Medulla oblongata (tissue), 1 donor: ENCODE measurements around the gene FAM163B.

Experiments used
- DNase-seq: peaks from one replicate; pipeline ENCODE4 v3.0.0-alpha.2; 2015; ENCODE audit errors: extremely low spot score

Gene FAM163B

DNA sequence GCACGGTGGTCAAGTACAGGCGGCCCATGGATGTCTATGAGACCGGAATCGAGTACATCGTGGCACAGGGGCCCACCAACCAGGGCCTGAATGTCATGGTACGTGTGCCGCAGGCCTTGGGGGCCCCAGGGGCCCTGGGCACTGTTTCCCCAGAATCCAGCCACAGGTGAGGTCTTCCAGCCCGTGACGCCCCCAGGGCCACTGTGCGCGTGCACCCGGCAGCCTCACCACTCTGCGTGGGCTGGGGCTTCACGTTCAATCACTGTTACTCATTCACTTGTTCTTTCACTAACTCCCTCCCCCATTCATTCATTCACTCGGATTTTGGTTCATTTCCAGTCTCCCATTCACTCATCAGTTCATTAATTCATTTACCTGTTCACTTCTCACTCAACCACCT lies 62.1 kb downstream of the FAM163B start:
- DNase-seq, result no peak

DNA sequence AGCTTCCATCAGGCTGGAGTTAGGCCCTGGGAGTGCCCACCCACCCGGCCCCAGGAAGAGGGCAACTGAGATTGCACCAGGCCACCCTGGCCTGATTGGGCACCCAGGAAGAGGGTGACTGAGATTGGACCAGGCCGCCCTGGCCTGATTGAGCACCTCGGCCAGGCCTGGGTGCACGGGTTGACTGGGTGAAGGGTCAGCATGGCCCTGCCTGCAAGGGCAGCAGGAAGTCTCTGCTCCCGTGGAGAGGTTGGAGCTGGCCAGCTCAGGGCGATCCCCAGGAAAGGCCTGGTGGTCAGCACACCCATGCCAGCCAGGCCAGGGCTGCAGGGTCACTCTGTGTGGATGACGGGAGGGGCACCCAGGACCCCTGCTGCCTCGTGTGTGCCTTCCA lies 62.9 kb downstream of the FAM163B start:
- DNase-seq, result no peak

DNA sequence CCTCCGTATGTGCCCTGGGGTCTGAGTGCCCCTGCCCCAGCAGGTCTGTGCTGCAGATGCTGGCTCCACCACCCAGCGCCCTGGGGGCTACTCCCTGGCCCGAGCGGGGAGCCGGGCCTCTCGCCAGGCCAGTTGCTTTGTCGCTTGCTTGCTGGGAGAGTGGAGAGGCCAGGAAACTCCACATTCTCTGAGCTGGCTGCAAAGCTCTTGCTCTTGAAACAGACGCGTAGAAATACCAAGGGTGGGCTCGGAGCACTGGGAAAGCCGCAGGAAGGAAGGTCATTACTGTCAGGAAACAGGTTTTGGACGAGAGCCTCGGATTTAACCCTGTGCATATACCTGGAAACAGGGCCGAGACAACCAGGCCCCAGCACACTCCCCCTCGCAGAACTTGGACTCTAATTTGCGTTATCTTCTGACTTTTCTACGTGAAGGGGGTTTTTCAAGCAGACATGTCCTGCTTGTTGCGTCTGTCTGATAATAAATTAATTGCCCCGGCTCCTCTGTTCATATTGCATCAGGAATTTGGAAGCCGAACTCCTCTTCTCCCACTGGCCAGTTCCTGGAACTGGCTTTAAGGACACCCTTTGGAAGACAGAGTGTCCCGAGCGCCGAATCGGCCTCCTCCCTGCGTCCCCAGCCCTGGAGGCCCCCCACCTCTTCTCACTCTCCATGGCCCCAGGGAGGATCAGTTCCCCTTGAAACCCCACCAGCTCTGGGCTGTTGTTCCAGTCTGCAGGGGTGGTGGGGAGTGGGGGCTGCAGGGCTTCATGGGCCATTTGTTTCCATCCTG lies 63.5 kb downstream of the FAM163B start:
- no peak for DNase-seq

DNA sequence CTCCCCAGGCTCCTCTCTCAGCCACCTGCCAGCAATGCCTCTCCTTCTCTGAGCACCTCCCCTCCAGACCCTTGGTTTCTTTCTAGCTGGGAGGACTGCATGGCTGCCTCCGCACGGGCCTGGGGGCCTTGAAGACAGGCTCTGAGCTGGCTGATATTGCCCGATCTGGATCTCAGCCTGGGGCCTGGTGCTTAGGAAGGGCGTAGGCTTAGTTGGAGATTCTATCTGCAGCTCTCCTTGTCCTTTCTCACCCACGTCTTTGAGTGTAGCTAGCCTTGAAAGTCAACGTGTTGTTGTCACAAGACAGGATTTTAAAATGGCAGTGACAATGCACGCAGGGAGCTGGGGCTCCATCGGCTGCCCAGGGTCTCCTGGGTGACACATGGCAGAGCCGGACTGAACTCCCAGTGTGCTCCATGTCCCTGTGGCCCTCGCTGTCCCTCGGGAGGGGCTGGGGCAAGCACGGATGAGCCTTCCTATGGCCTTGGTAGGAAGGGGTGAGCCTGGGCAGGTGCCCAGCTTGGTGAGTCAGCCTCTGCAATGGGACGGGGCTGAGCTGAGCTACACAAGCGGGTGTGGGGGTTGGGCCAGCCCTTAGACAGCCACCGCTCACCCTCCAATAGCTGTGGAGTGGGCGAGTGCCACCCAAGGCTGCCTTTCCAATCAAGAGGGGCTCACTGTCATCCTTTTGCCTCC lies 65.3 kb downstream of the FAM163B start:
- no peak for DNase-seq

DNA sequence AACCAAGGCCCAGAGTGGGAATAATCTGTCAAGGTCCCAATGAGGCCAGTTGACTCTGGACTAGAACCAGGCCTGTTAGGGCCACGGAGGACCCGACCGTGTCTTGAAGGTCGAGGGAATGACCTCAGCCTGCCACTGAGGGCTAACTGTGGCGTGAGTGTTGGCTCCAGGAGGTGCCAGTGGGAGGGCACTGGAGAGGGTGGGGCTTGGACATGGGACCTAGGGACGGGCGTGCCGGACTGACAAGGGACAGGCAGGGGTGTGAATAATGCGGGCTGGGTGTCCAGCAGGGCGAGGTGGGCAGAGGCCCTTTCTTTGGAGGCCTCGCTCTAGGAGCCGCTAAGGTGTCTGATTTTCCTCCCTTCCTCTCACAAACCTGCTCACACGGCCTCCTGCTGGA lies 67.2 kb downstream of the FAM163B start:
- DNase-seq, result no peak

DNA sequence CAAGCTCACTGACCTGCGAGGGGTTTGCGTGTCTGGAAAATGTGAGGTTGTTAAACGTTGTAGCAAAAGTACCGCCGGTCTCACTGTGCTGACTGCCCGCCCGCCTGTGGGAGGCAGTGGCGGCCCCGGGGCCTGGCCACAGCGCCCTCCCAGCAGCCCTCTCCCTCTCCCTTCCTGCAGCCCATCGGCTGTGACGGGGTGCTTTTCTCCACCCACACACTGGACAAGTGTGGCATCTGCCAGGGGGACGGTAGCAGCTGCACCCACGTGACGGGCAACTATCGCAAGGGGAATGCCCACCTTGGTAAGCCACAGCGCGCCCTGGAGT lies 68.5 kb downstream of the FAM163B start:
- DNase-seq, result no peak

DNA sequence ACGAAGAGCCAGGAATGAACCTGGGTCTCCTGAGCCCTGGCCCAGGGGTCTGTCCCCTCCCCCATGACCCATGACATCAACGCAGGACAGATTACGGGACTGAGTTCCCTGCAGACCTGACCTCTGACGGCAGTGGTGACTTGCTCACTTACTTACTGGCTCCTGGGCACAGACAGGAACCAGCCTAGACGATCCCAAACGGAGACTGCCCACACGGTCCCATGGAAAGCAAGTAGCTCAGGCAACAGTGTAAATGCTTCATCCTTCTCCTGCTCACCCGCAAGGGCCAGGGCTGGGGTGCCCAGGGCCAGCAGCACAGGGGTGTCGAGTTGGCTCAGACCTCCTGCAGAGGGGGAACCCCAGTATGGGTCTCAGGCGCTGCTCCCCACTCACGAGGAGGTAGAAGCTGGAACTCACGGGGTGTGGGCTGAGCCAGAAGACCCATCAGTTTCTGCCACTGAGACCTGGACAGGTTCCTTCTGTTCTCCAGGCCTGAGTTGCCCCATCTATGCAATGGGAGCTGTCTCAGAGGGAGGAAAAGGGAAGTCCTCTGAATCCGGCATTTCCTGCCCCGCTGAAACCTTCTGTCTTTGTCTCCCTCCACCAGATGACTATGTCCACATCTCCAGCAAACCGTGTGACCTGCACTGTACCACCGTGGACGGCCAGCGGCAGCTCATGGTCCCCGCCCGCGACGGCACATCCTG lies 69.0 kb downstream of the FAM163B start:
- DNase-seq, result peak; percentile 53

DNA sequence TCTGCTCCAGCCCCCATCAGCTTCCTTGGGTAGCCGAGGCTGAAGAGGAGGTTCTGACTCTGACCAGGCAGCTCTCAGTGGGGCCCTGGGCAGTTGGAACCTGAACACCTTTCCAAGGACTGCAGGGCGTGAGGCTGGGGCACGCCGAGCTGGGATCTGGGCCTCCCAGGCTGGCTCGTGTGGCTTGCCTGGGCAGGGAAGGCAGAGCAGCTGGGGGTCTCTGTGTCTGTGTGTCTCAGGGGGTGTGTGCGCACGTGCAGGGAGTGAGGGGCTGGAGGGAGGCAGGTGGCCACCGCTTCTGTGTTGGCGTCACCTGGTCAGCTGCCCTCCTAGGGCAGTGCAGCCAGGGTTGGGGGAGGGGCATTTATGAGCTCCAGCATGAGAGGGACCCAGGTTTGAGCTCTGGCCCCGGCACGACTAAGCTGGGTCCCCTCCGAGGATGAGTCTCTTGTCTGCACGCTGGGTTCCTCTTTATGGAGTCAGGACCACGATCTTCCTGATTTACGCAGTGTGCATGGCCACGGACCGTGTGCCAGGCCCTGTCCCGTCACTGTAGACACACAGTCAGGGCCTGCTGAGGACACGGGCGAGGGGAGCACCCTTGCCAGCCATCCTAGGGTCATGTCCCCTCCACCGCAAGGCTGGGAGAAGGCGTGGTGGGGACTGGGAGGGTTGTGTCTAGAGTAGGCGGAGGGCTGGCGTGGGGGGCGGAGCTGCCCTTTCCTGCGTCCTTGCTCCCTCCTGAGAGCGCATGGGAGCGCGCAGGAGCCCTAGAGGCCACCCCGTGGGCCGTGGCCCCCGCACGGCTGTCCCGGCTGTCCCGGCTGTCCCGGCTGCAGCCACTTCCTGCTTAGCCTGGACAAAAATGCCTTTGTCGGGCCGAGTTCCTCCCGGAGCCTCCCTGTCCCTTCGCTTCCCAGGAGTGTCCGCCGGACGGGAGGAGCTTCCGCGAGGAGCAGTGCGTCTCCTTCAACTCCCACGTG lies 70.0 kb downstream of the FAM163B start:
- peak; percentile 49 for DNase-seq

DNA sequence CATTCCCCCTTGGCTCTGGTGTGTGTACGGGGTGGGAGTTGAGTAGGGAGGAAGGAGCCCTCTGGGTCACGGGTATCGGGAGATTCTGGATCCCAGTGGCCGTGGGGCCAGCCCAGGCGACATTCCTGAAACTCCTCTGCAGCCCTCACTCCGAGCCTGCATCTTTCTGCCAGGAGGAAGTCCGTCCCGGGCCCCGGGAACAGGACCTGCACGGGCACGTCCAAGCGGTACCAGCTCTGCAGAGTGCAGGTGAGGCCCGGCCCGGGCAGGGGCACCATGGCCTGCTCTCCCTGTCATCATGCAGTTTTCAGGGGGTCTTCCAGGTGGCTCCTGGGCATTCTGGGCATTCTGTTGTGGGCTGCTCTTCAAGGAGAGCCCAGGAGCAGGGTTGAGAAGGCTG lies 71.0 kb downstream of the FAM163B start:
- no peak for DNase-seq

DNA sequence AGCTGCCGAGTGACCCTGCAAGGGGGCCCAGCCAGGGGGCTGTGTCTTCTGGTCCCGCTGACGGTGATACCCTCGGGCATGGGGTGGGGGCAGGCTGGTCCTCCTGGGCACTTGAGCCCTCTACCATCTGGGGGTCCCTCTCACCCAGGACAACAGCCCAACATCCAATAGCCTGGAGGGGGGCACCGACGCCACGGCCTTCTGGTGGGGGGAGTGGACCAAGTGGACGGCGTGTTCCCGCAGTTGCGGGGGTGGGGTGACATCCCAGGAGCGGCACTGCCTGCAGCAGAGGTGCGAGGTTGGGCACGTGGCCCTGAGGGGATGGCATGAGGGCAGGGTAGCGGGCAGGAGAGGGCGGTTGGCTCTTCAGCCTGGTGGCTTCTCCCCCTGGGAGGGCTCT lies 71.9 kb downstream of the FAM163B start:
- no peak for DNase-seq

DNA sequence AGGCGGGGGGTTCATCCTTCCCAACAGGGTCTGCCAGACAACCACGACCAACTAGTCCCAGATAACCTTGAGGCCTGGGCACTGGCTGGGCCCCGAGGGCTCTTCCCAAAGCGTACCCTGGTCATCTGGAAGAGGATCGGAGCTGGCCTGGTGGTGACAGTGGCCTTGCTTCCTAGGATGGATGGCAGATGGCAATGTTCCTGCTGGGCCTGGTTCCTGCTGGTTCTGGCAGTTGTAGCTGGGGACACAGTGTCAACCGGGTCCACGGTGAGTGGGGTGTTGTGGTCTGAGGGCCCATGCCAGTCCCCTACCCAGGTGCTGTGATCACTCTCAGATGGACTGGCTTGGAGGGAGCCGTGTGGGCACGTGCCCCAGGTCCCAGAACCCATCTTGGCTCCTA lies 72.7 kb downstream of the FAM163B start:
- no peak for DNase-seq

DNA sequence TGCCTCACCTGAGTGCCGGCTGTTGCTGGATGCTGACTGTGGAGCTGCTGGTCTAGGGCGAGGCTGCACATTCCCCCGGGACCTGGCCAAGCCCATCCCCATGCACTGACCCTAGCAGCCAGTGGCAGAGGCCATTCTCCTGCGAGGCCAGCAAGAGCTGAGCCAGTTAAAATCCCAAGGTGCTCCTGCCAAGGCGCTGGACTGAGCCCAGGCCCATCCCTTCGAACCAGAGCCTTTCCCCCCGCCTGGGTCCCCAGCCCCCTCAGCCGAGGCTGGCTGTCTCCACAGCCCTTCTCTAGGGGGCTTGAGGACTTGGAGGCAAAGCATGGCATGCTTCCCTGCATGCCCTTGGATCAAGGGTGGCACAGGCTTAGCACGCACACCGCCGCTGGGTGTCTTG lies 73.1 kb downstream of the FAM163B start:
- DNase-seq, result no peak

DNA sequence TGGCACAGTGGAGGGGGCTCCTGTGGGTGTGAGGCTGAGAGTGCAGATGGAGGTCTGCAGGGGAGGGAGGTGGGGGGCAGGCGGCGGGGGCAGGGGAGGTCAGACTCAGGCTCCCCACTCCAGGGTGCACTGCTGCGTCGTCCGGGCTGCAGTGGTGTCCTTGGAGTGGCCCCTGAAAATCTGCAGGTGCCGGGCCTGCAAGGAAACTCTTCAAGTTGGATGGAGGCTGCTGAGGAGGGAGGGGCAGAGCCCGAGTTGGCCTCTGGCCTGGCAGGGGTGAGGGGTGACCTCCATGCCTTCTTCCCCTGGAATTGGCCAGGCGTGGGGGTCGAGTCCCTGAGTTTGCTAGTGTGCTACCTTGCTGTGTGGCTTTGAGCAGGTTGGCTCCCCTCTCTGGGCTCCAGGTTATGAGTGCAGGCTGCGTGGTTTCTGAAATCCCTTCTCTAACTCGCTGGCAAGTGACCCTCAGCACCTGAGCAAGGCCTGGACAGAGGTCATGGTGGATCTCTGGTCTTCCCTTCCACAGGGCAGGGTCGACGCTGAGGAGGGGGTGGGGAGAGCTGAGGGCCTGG lies 73.8 kb downstream of the FAM163B start:
- DNase-seq, result no peak

DNA sequence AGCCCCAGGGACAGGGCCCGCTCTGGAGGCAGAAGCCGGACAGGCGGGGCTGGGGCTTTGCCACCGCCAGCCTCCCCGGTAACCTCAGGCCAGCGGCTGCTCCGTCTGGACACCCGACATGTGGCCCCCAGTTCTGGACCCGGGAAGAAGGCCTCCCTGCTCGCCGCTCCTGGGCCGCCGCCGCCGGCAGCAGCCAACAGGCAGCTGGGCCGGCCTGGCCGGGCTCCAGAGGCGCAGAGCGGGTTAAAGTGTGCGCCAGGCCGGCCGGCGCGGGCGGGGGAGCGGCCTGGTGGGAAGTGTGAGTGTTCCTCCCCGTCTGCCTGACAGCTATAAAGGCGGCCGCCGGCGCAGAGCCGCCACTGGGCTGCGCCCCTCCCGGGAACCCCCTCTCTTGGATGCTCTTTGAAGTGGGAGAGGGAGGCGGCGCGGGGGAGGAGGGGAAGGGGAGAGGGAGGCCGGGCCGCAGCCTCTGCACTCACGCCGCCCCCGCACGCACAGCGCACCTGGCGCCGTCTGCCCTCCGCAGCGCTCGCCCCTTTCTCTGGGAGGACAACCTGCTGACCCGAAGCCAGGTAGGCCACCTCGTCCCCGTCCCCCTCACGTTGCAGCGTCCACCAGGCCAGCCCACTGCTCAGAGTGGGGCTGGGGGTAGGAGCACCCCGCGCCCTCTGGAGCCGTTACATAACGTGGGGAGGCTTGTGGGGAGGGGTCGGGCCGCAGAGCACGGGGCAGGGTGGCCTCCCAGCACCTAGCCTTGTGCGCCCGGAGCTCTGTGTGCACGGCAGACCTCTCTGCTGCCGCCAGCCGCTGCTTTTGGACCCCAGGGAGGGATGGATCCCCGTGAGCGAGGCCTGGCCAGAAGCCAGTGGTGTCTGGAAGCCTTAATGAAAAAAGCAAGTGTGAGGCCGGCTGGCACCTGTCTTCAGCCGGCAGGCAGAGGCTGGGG lies 74.6 kb downstream of the FAM163B start, which contains the start of gene ADAMTSL2:
Gene ADAMTSL2, plus strand, starts transcription at position 359 of the 946 bp plus-strand sequence. CDS start 2,009 bp downstream, outside the sequence.
- peak; percentile 71 for DNase-seq

DNA sequence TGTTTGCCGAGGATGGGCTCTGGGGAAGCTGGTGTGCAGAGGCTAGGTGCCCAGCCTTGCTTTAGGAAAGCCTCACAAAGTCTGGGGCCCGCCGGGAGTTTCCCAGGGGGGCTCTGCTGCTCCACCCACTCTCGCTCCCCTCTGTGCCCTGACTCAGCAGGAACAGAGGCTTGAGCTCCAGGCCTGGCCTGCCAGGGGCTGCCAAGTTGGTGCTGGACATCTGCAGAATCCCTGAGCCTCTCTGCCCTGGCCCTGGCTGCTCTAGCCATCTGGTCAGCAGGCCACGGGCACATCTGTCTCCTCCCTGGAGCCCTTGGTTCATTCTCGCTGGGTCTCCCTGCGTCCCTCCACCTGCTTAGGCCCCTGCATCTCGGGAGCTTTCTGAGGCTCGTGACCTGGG lies 75.3 kb downstream of the FAM163B start:
- no peak for DNase-seq

DNA sequence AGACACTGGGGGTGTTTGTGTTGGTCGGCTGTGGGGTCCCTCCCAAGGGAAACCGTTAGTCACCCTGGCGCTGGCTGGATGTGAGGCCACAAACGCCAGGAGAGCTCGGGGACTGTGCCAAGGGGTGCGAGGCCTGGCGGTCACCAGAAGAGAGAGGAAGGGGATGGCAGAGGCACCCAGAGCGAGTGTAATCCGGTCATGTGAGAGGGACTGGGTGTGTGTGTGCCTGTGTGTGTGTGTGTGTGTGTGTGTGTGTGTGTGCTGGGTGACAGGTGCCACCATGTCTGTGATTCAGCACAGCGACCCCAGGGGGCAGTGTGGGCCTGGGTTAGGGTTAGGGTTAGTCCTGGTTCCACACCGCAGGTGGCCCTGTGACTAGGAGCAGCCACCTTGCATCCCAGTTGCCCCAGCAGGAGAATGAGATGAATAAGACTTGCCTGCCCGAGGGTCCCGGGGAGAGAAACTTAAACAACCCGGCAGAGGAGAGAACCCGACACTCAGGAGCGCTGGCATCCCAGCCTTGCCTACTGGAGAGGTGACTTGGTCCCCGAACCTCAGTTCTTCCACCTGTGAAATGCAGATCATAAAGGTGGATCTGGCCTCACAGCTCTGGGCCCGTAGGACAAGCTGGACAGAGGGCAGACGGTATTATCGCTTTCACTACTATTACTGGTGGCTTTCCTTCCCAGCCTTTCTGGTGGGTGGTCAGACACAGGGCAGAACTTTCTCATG lies 76.1 kb downstream of the FAM163B start:
- DNase-seq, result peak; percentile 68

DNA sequence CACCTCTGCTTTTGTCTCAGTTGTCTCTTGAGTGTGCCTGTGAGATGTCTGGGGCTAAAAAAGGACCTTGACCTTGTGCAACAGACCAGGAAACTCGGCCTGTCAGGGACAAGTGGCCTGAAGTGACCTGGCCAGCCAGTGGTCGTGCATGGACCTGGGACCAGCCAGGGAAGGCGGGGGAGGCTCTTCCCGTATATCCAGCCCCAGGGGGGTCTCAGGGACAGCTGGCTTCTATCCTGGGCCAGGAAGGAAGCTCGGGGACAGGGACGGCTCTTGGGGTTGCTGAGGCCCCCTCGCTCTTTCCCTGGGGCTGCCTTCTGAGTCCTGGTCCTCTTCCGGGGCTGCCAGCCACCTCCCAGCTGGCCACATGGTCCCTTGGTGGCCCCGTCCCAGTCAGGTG lies 77.9 kb downstream of the FAM163B start:
- no peak for DNase-seq

DNA sequence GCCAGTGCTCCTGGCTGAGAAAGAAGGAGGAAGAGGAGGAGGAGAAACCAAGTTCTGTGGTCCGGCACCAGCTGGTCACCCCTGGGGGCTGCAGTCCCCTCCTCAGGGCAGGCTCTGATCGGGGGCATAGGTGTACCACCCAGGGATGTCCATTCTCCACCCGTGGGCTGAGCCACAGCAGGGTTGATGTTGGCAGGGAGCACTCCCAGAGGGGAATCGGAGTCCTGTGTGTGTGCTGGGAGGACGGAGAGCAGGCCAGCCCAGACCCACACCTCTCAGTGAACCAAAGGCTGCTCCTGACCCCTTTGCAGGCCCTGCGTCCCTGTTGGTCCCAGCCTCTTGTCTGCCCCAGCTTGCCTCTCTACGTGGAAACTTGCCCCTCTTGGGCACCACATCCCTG lies 79.3 kb downstream of the FAM163B start:
- DNase-seq, result no peak

DNA sequence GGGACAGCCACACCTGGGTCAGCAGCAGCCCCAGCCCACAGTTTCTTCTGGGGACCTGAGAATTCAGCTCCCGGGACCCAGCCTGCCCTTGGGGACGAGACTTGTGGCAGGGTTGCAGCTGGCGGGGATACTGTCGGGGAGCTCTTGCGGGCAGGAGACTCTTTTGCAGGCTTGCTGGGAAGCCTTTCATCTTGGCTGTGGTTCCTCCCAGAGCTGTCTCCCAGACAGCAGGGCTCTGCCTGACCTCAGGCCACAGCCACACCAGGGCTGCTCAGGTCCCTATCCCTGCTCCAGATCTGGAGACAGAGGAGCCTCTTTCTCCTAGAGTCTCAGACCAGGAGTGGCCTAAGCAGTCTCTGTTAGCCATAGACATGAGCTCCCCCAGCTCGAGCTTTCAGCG lies 79.7 kb downstream of the FAM163B start:
- no peak for DNase-seq

DNA sequence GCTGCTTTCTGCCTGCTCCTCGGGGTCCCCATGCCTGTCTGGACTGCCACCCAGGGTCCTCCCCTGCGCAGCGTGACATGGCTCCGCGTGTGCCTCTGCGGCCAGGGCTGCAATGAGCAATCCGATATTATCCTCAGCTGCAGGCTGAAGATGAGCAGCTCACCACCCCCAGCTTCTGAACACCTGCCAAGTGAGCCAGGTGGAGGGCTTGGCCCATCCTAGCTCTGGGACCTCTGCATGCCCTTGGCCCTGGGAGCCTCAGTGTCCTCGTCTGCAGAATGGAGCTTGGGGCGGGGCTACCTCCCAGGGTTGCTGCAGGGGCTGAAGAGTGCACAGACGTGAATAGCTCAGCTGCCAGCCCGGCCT lies 80.3 kb downstream of the FAM163B start:
- no peak for DNase-seq
